Loucy (cell line): ENCODE results near the gene SMTN.

Source experiments
- EZH2phosphoT487 ChIP-seq: fragments of 200-600 bp; IDR thresholded peaks from 2 replicates; pipeline ENCODE4 v1.6.1; 2018; ENCODE audit warnings: antibody characterized with exemption, mild to moderate bottlenecking, moderate library complexity, borderline replicate concordance
- TF ChIP-seq, protein P1 (sequence below): fragments of 200-600 bp; sonication (generic); conservative IDR thresholded peaks from 2 replicates; pipeline ENCODE4 v1.5.1; 2014; ENCODE audit warnings: mild to moderate bottlenecking, antibody characterized with exemption, low read length

DNA sequence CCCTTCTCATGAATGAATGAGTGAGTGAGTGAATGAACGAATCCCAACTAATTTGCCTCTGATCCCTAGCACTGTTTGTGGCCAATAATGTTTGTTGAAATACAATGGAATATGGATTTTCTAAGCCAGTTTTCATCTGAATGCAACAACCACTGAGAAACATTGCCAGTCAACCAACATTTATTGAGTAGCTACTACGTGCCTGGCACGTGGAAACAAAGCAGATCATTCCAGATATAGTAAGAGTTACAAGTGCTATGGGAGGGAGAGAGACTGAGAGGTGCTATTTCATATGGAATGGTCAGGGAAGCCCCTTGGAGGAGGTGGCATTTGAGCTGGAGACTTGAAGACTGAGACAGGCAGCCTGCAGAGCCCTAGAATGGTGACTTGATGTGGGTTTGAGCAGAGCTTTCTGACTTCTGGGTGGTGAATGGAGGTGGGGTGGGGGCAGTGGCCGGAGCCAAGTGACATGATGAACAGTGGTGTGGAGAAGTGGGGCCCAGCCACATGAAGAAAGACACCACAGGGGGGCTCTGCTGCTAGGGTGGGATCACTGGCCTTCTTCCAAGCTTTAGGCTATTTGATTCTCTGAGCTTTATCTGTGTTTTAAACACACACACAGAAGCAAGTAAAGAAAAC, 35.1 kb upstream of the SMTN start:
- TF ChIP-seq, protein P1, sequence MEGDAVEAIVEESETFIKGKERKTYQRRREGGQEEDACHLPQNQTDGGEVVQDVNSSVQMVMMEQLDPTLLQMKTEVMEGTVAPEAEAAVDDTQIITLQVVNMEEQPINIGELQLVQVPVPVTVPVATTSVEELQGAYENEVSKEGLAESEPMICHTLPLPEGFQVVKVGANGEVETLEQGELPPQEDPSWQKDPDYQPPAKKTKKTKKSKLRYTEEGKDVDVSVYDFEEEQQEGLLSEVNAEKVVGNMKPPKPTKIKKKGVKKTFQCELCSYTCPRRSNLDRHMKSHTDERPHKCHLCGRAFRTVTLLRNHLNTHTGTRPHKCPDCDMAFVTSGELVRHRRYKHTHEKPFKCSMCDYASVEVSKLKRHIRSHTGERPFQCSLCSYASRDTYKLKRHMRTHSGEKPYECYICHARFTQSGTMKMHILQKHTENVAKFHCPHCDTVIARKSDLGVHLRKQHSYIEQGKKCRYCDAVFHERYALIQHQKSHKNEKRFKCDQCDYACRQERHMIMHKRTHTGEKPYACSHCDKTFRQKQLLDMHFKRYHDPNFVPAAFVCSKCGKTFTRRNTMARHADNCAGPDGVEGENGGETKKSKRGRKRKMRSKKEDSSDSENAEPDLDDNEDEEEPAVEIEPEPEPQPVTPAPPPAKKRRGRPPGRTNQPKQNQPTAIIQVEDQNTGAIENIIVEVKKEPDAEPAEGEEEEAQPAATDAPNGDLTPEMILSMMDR: no peak
- no peak for TF ChIP-seq EZH2phosphoT487
